ENCODE results near the gene RAI14.

GRCh38 chr5:34803974-34804732 lies 148.0 kb downstream of the RAI14 start:
- no peak for TF ChIP-seq EP300 (IDR thresholded peaks at IDR 0.05)
- TF ChIP-seq CTCF (IDR thresholded peaks at IDR 0.05), result no peak
- no peak for TF ChIP-seq POLR2AphosphoS5 (IDR thresholded peaks at IDR 0.05)
